22Rv1 (cell line): Measurements from ENCODE around the gene CNNM2.
A peak's percentile ranks its signal among the peaks of the same experiment; 100 is the strongest.

Experiments
- H3K27ac ChIP-seq: fragments of 450-650 bp; 2 replicates; pipeline ENCODE4 v1.5.1; 2017
- ZFX ChIP-seq: fragments of 450-650 bp; IDR thresholded peaks from 2 replicates; pipeline ENCODE4 v1.6.1; 2017; ENCODE audit warnings: antibody characterized with exemption, borderline replicate concordance
- TF ChIP-seq, protein P1 (sequence below): fragments of 450-650 bp; IDR thresholded peaks from 2 replicates; pipeline ENCODE4 v1.5.1; 2017; ENCODE audit warnings: mild to moderate bottlenecking

Gene CNNM2

GRCh38 chr10:103105462-103105861 is 187.4 kb downstream of the CNNM2 start:
- no peak overlapping the region for H3K27ac ChIP-seq
- TF ChIP-seq, protein P1, sequence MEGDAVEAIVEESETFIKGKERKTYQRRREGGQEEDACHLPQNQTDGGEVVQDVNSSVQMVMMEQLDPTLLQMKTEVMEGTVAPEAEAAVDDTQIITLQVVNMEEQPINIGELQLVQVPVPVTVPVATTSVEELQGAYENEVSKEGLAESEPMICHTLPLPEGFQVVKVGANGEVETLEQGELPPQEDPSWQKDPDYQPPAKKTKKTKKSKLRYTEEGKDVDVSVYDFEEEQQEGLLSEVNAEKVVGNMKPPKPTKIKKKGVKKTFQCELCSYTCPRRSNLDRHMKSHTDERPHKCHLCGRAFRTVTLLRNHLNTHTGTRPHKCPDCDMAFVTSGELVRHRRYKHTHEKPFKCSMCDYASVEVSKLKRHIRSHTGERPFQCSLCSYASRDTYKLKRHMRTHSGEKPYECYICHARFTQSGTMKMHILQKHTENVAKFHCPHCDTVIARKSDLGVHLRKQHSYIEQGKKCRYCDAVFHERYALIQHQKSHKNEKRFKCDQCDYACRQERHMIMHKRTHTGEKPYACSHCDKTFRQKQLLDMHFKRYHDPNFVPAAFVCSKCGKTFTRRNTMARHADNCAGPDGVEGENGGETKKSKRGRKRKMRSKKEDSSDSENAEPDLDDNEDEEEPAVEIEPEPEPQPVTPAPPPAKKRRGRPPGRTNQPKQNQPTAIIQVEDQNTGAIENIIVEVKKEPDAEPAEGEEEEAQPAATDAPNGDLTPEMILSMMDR: no peak
- no peak for TF ChIP-seq ZFX

DNA sequence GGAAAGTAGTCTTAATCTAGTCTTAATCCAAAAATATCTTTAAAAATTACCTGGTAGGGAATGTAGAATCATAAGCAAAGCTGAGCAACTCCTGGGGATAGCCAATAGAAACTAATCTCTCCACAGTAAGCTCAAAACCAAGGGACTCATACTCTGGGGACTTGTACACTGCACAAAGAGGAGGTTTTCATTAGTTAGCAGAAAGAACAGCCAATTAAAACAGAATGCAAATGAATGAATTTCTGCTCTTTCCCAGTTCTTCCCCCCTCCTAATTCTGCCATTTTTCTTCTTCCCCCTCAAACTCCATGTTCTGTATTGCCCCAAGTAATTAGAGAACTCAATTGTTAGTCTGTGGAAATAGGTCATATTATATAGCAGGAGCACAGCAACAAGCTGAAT is 188.4 kb downstream of the CNNM2 start:
- H3K27ac ChIP-seq: no peak overlapping the region
- TF ChIP-seq, protein P1: no peak
- TF ChIP-seq ZFX: no peak

GRCh38 chr10:103109821-103110220 is 191.7 kb downstream of the CNNM2 start:
- H3K27ac ChIP-seq: no peak overlapping the region
- TF ChIP-seq ZFX: no peak
- TF ChIP-seq, protein P1: no peak

DNA sequence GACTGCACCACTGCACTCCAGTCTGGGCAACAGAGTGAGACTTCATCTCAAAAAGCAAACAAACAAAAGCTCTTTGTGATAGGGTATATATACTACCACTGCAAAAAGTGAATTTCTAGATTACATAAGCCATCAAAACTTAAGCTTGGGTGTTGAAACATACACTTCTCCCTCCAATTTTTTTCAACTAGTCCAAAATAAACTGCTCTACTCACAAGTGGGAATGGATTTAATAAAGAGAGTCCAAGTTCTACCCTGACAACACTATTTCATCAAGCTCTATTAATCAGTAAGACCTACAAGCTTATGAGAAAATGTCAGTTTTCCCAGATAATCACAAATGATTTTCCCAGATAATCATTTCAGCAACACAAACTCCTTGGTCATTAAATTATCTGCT is 192.3 kb downstream of the CNNM2 start:
- TF ChIP-seq, protein P1: no peak
- no peak for TF ChIP-seq ZFX
- peak overlapping the region; percentile 64; the same call in 1 of the 2 replicates for H3K27ac ChIP-seq

DNA sequence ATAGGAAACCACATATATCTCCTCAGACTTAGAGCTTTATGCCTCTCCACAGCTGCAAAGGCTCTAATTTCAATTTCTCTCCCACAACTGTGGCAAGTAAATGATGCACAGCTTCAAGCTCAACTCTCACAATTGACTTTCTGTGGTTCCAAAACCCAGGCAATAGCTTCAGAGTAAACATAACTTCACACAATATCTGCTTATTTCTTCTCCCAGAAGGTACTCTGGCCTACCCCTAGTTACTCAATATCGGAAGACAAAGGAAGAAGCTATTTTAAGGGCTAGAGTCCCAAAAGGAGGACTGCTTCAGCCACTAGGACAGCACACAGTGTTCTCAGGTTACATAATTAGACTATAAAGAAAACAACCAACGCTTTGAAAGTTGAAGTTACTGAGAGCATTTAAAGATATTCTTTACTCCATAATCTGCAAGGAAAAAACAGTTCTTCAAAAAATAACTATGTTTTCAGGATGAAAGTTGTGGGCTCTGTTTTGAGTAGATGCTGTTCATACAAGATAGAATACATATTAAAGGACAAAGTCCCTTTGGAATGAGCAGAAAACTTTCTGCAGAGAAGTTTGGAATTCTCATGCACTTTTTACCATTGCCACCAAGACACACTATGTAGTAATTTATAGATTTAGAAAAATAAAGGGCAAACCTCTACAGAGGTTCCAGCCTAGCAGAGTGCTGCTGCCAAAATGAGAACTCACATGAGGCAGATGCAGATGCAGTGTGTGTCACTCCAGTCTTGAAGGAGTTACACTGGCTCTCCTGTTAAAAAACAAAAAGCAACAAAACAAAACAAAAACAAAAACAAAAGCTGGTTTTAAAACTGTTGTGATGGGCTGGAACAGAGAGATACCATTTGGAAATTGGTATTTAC is 193.2 kb downstream of the CNNM2 start:
- peak overlapping the region; percentile 64 for H3K27ac ChIP-seq
- TF ChIP-seq, protein P1: no peak
- no peak for TF ChIP-seq ZFX

- no peak for TF ChIP-seq ZFX
- TF ChIP-seq, protein P1: no peak
- peak overlapping the region; percentile 64 for H3K27ac ChIP-seq
Observed at GRCh38 chr10:103111918-103112877, 194.1 kb downstream of the CNNM2 start.
